IMR-90 (cell line): ENCODE results near the gene TRPM4.

ENCODE experiments used
- CTCF ChIP-seq: conservative IDR thresholded peaks from 2 replicates; pipeline ENCODE4 v1.5.1; 2012; ENCODE audit warnings: mild to moderate bottlenecking, low read depth, low read length, improper control_type of control experiment
- MXI1 ChIP-seq: IDR thresholded peaks from 2 replicates; pipeline ENCODE4 v1.6.1; 2012; ENCODE audit warnings: low read depth, mild to moderate bottlenecking, low read length, moderate library complexity, borderline replicate concordance
- POLR2A ChIP-seq: IDR thresholded peaks from 2 replicates; pipeline ENCODE4 v1.6.1; 2012; ENCODE audit warnings: mild to moderate bottlenecking, low read depth, low read length

GRCh38 chr19:49119411-49120324 lies 37.9 kb upstream of the TRPM4 start, which contains the start of gene PPFIA3:
- TF ChIP-seq MXI1 (peak; percentile 76; the same call in 1 of the 2 replicates), POLR2A (no peak), CTCF (no peak)
